GM21737 (cell line): Measurements from ENCODE around the gene FCRL5.
"Not testable (repeated sequence)": the region's sequence is repeated elsewhere in the genome, so short reads cannot be mapped to it uniquely, and the experiment has no call there.

Experiments
- ATAC-seq: cut with Tn5 transposase; IDR thresholded peaks from one replicate; pipeline ENCODE4 v1.9.1; 2021; ENCODE audit warnings: mild to moderate bottlenecking, moderate library complexity; ENCODE audit not compliant: unreplicated experiment

FCRL5 gene

DNA sequence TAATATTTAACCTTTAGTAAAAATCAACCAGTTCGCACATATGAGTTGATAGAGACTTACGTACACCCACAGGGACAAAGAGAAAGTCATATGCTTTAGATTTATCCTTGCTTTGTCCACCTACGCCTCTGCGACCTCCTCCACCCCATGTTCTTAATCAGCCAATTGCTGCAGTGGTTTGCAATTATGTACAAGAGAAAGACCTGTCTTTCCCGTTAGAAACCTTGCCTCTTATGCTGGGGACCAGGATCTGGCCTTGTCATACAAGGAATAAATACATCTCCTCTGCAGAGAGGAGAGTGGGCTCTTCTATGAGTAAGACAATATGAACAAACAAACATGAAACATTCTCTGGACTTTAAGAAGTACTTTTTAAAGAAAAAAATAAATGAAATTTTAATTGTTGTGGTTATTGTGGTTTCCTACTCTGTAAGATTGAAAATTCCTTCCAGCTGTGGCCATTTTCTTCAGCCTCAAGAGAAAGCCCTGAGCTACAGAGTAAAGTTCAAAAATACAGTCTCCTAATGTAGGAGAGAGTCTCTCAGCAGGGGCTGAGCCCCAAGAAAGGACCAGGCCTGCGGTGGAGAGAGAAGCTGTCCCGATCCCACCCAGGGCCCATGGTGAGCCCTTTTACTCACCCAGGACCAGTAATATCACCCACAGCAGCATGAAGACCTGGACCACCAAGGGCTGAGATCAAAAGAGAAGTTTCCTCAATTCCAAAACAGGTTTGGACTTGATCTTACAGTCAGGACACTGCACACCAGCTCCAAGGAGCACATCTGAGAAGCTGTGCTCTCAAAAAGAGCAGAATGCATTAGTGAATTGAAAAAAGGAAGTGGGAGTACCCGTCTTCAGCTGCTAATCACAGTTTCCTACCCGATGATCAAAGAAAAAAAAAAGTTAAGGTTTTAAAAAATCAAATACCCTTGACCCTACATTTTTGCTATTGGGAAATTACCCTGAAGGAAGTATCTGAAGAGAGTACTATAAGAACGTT, at the start of gene FCRL5:
FCRL5 (minus strand) TSS at position 822 of the 1,000 bp plus-strand sequence; CDS start at position 669, 153 bp downstream.
- ATAC-seq = no peak

DNA sequence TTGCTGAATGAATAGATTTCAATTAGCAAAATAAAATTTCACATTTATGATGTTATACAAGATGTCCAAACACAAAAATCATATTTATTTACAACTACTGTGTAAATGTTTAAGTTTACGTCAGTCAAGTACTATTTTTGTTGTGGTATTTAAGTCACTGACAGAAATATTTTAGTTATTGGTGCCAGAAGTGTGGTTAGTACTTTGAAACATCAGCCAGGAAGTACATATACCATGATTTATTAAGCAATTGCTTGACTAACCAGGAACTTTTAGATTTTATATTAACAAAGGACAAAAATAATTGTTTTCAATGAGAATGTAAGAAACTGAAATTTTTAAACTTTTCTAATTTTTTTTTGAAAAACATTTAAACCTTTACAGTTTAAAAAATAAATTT, 47.9 kb upstream of the FCRL5 start:
- no peak for ATAC-seq

DNA sequence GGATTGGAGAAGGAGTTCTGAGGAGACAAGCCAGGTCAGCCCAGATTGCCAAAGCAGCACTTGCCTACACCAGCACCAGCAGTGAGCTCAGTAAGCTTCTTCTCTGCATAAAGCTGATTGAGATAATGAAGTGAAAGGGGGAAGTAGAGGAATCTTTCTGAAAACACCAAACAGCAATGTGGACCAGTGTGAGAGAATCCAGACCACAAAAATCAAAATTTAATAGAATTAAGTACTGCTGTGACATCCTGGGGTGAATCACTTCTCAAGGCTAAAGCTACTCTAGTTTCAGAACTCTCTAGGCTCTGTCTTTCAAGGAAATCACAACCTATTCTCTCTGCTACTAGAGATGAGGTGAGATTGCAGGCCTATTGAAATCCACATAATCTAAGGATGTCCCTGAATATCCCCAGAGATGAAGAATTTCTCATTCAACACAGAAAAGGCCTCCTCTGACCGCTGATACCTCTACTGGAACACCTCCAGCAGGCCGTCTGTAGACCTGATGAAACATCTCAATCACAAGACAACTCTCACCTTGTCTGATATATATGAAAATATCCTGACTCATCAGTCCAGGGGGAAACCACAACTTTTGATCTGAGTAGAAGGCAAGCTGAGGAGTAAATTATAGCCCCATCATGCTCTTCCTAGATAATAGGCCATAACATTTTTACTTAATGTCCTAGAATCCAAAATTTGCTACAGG, 45.8 kb upstream of the FCRL5 start, which contains the start of gene FCRL4:
FCRL4 (minus strand) TSS at position 127 of the 709 bp plus-strand sequence. CDS start 141 bp downstream, outside the sequence.
- peak; percentile 43 for ATAC-seq

DNA sequence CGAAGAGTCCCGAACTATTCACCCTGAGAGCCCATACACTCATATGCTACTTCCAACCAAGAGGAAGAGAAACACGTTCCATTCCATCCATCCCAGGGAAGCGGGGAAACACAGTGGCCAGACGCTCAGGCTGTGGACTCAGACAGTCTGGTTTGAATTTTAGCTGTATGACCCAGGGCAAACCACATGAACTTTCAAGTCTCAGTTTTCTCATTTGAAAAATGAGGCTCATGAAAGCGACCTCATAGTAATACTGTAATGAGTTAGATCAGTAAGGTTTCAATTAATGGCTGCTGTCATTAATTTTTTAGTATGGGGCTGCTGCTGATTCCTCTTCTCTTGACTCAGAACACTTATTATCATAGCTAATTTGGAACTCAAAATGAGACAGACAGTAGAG, 44.1 kb upstream of the FCRL5 start:
- peak; percentile 41 for ATAC-seq

DNA sequence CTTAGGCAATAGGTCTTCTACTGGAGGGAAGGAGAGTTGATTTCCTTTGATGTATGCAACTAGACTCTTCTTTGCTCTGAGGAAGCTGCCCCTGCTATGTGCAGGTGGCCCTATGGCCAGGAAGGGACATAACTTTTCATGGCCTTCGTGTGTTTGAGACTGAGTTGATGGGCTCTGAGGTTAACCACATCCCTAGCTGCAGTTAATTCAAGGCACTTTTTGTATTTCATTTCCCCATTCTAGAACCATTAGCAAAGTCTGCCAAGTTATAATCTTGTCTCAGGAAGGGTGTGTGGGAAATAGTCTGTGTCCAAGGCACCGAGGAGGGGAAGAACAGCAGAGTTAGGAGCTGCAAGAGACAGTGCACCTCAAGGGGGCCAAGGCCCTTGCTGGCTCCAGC, 43.0 kb upstream of the FCRL5 start:
- ATAC-seq = peak; percentile 59

DNA sequence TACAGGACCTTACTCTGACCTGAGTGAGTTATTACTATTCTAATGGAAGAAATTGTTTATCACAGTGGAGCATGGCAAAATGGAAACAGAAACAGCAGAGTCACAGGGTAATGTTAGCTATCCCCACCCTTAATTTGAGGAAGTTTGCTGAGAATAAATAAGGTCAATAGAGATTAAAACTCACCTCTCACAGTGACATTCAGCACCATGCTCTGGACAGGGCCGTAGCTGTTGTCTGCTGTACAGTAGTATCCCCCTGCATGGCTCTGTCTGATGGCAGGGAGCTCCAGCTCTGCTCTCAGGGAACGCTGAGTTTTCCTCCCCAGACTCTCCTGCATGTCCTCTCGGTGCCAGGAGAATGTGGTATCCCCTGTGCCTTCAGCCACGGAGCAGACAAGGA, 33.7 kb upstream of the FCRL5 start:
- ATAC-seq = no peak

DNA sequence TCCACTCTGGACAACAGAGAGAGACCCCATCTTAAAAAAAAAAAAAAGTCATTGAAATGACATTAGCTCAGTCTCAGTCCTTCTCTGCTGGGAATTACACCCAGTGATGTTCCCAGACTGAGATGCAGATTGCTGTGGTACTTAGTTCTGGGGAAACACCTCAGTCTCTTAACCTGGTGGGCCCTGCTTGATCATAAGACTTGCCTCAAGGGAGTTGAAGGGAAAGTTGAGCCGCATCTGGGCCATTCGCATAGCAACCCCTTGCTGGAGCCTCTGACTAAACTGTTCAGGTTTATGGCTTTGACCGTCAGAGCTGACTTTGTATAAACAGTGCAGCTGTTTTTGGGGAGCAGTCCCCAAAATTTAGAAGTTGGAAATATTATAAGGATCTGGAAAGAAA, 32.2 kb upstream of the FCRL5 start:
- ATAC-seq = no peak

DNA sequence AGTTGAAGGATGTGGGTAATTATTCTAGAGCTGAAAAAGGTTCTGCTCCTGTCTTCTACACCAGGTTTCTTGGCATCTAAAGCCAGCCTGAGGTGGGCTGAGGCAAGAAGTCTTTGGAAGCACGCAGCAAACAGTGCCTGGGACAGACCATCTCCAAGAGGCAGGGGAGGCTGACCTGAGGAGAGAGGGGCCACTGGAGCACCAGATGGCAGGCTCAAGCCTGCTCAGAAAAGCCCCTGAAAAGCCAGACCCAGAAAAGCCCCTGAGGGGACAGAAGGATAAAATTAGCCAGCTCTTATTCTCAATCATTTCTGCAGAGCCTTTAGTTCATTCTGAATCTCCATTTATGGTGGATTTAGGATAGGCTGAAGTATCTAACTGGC, 28.5 kb upstream of the FCRL5 start:
- ATAC-seq = no peak

DNA sequence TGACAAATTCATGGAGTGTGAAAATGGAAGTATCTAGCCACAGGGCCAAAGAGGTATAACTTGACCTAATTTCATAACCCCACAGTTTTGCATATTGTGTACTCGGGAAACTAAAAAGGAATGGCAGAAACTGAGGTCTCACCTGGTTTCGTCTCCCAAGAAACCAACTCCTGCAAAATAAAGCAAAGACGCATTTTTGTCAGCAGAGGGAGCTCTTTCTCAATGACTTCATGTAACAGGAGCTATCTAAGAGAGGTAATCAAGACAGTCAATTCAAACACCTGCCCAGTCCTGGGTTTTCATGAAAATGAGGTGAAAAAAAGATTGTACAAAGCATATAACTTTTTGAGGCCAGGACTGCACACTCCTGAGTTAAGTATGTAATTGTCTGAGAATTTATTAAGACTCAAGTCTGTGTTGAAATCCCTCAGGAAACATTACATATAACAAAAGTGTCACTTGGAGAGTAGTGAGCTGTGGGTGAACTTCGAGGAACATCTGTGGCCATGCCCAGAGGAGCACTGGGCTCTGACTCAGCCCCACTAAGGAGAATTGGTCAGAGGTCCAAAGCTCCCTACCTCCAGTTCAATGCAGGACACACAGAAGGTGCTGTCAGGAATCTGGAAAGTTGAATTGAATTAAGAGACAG, 28.0 kb upstream of the FCRL5 start:
- ATAC-seq = no peak

DNA sequence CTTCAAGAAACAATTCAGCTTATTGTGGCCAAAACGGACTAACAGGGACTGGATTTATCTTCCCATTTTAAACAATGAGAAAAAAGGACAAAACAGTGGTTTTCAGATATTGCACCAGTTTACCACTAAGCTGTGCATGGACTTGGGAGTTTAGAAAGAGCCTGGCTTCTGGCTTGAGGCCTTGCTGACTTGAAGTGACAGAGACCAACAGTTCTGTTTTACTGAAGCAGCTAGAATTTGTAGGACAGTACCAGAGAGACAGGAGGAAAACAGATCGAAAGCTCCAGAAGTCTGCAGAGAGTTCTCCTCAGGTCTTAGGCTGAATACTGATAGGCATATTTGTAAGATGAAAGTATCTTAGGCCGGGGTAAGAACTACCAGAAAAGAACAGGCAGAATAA, 25.1 kb upstream of the FCRL5 start:
- ATAC-seq = no peak

DNA sequence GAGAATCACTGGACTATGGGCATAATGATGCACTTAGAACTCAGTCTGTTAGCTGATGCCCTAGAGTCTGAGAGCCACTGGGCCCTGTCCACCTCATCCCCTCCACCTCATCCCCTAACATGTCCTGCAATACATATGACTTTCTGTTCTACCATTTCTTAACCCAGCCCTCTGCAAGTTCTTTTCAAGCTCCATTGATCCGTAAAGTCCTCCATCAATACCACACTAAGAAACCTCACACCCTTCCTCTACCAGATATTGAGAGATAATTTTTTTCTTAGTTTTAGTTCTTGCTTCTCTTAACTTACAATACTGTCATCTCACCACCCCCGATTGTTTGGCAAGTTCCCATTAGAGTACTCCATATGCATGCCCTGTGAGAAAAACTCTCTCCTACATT, 23.4 kb upstream of the FCRL5 start:
- peak; percentile 63 for ATAC-seq

DNA sequence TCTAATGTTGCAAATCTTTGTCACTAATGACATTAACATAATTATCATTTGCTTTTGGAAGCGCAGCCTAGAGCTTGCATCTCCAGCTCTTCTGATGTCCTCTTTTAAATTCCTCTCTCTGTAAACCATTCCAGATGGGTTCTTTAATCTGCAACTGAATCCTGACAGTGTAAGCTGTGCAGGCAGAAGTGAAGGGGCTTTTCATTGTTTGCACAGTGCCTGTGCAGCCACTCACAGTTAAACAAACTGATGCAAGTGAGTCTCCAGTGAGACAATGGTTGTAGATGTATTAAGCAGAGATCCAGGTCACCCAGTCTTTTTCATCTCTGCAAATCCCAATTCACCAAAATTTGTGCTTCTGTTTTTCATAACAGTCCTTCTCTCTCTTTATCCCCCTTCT, 22.5 kb upstream of the FCRL5 start:
- no peak for ATAC-seq

DNA sequence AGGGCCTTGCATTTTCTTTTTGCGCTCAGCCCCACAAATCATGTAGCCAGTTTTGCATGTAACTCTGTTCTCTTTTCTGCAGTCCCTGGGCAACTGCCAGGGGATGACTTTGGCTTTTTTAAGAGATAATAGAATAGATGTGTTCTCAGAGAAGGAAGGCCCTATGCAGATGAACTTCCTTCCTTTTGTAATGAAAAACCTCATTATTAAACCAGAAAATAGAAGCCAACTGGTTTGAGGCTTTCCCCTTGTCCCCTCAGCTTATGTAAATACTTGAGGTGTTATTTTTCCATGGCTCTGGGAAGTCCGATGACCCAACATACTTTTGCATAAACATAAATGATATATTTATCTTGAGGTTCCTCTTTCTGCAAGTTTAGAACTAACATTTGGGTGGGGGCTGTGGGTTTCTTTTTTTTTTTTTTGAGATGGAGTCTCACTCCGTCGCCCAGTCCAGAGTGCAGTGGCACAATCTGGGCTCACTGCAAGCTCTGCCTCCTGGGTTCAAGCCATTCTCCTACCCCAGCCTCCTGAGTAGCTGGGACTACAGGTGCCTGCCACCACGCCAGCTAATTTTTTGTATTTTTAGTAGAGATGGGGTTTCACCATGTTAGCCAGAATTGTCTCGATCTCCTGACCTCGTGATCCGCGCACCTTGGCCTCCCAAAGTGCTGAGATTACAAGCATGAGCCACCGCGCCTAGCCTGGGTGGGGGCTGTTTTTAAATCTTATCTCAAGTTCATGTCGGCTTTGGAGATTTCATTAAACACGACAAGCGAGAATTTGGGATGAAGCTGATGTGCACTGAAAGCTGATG, 14.4 kb upstream of the FCRL5 start:
- ATAC-seq = peak; percentile 35

DNA sequence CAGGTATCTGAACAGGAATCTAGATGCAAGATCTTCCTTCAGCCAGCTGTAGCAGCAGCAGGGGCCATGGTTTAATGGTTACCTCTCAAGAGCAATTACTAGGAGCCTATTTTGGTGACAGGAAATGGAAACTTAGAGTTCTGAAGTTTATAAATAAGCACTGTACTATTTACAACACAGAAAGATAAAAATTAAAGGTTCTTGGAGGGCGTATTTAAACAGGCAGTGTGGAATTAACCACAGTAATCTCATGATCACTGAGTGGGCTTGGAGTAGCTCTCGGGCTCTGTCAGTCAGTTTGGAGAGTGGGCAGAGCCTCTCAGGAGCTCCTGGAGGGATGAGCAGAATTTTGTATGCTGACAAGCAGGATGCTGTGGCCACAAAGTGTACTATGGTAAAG, 10.2 kb upstream of the FCRL5 start:
- peak; percentile 63 for ATAC-seq

DNA sequence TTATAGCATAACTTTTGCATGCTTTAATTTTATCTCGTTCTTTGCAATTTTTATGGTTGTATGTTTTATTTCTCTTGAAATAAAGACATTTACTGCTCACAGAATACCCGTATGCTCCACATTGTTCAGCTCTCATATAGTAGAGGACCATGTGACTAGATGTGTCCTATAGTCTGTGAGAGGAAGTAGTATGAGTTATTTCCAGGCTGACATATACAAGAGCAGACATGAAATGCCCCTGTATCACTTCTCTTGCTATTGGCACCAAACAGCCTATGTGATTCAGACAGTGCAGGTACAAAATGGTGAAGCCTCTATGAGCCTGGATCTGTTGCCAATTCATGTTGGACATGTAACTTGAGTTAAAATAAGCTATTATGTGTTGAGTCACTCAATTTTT, 5.8 kb upstream of the FCRL5 start:
- no peak for ATAC-seq

DNA sequence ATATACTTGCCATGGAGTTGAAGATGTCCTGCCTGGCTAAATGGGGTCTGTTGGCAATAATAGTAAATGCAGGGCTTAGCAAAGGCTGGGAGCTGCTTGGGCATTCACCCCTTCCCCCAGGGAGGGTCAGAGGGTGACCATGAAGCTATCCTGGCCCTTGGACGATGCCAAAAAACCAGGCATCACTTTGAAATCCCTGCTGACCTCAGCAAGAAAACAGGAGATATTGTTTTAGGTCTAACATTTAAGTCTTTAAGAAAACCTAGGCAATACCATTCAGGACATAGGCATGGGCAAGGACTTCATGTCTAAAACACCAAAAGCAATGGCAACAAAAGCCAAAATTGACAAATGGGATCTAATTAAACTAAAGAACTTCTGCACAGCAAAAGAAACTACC, 4.2 kb downstream of the FCRL5 start:
- not testable (repeated sequence) for ATAC-seq

DNA sequence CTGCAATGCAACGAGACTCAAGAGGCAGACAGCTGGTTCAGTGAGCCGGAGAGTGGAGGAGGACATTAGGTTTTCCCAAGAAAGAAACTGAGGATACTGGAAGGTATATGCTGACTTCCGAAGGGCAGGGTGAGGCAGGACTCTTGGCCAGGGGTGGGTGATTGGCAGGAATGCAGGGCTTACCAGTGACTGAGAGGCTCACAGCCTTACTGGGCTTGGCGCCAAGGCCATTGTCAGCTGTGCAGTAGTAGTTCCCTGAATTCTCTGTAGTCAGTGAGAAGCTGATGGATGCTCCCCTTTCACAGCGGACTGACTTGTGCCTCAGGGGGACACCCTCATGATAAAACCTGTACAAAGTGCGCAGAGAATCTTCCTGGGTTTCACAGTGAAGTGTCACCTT, 9.6 kb downstream of the FCRL5 start:
- no peak for ATAC-seq

DNA sequence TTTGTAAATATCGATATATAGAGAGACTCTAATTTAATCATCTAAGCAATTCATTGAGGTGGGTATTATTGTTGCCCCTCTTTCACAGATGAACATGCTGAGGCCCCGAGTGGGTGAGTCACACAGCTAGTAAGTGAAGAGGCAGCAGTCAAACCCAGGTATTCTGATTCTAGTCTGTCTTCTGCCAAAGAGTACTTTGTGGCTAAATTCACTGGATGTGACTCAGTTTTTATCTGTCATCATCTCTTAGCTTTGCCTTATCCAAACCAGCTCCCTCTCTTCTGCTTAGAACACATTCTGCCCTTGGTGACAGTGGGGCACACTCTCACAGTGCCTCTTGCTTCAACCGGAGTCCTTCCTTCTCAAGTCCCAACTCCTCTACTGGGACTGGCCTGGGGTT, 11.5 kb downstream of the FCRL5 start:
- no peak for ATAC-seq

DNA sequence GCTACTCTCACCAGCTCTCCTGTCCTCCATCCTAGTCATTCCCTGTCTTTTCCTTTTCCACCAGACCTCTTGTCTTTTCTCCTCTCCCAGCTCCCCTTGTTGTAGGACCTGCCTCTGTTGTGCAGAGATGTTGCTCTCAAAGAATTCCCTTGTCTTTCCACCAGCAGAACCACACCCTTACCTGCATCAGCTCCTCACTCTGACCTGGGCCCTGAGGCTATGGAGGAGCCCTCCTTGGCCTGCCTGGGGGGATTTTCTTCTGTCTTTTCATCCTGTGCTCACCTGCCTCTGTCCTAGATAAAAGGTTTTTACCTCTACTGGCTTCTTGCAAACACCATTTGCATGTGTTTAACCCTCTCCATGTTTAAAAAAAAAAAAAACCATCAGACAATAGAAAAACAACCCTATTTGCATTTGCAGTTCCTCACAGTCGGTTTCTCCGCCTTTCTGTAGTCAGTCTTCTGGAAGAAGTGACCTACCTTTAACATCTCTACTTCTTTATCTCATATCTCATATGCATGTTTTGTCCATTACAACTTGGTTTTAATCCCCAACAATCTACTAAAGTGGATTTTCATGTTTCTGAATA, 12.1 kb downstream of the FCRL5 start:
- no peak for ATAC-seq

DNA sequence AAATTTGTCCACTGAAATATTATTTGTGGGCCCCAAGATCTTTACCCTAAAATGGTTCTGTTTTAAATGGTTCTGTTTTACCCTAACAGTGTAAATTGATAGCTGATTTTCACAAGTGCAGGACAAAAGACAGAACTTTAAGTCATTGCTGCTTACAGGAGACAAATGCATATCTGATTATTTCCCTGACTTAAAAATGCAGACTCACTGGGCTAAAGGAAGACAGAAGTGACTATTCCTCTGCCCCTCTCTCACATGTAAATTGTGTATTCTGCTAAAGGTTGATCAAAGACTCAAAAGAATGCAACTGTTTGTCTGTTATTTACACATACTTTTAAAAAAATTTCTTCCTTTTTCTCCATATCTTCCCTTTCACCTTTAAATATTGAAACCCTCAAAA, 12.7 kb downstream of the FCRL5 start:
- ATAC-seq = no peak
